ENCODE measurements around the gene ENTPD3.

DNA sequence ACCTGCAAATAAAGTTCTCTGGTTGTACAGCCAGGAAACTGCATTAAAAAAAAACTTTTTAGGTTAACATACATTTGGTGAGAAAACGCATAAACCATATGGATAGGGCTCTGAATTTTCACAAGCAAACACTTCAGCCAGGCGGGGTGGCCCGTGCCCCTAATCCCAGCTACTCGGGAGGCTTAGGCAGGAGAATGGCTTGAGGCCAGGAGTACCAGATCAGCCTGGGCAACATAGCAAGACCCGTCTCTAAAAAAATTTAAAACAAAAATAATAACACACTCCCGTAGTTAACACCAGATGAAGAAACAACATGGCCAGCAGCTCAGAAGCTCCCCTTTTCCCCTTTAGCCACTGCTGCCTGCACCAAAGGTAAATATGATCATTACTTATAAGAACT, 66.9 kb downstream of the ENTPD3 start:
- TF ChIP-seq GLIS3 (CRISPR knock-in tag; IDR thresholded peaks at IDR 0.05) (no peak), BACH2 (CRISPR knock-in tag; IDR thresholded peaks at IDR 0.05; ENCODE audit: borderline replicate concordance) (no peak), CREB5 (CRISPR knock-in tag; IDR thresholded peaks at IDR 0.05; ENCODE audit: low read depth) (no peak), ZFP30 (CRISPR knock-in tag; IDR thresholded peaks at IDR 0.05) (no peak), ZC3H10 (CRISPR knock-in tag; IDR thresholded peaks at IDR 0.05) (no peak), ZFP3 (CRISPR knock-in tag; IDR thresholded peaks at IDR 0.05) (no peak), ZNF70 (CRISPR knock-in tag; IDR thresholded peaks at IDR 0.05) (no peak), POU6F1 (CRISPR knock-in tag; IDR thresholded peaks at IDR 0.05; ENCODE audit: borderline replicate concordance, low read depth) (no peak), RARB (CRISPR knock-in tag; IDR thresholded peaks at IDR 0.05) (no peak), TOX (CRISPR knock-in tag; IDR thresholded peaks at IDR 0.05; ENCODE audit: borderline replicate concordance) (no peak), ARNTL (CRISPR knock-in tag; IDR thresholded peaks at IDR 0.05; ENCODE audit: borderline replicate concordance, low read depth) (no peak), OSR1 (CRISPR knock-in tag; IDR thresholded peaks at IDR 0.05) (no peak)
- TF ChIP-seq, protein P1, sequence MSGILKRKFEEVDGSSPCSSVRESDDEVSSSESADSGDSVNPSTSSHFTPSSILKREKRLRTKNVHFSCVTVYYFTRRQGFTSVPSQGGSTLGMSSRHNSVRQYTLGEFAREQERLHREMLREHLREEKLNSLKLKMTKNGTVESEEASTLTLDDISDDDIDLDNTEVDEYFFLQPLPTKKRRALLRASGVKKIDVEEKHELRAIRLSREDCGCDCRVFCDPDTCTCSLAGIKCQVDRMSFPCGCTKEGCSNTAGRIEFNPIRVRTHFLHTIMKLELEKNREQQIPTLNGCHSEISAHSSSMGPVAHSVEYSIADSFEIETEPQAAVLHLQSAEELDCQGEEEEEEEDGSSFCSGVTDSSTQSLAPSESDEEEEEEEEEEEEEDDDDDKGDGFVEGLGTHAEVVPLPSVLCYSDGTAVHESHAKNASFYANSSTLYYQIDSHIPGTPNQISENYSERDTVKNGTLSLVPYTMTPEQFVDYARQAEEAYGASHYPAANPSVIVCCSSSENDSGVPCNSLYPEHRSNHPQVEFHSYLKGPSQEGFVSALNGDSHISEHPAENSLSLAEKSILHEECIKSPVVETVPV (CRISPR knock-in tag; IDR thresholded peaks at IDR 0.05), result no peak
- TF ChIP-seq, protein P2, sequence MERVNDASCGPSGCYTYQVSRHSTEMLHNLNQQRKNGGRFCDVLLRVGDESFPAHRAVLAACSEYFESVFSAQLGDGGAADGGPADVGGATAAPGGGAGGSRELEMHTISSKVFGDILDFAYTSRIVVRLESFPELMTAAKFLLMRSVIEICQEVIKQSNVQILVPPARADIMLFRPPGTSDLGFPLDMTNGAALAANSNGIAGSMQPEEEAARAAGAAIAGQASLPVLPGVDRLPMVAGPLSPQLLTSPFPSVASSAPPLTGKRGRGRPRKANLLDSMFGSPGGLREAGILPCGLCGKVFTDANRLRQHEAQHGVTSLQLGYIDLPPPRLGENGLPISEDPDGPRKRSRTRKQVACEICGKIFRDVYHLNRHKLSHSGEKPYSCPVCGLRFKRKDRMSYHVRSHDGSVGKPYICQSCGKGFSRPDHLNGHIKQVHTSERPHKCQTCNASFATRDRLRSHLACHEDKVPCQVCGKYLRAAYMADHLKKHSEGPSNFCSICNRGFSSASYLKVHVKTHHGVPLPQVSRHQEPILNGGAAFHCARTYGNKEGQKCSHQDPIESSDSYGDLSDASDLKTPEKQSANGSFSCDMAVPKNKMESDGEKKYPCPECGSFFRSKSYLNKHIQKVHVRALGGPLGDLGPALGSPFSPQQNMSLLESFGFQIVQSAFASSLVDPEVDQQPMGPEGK (CRISPR knock-in tag; IDR thresholded peaks at IDR 0.05; ENCODE audit: borderline replicate concordance), result no peak

Data from SK-N-SH treated with all-trans-retinoic acid at 6 μM for 48 hours (cell line).